ENCODE measurements around the gene MRPL55.

MRPL55 gene

DNA sequence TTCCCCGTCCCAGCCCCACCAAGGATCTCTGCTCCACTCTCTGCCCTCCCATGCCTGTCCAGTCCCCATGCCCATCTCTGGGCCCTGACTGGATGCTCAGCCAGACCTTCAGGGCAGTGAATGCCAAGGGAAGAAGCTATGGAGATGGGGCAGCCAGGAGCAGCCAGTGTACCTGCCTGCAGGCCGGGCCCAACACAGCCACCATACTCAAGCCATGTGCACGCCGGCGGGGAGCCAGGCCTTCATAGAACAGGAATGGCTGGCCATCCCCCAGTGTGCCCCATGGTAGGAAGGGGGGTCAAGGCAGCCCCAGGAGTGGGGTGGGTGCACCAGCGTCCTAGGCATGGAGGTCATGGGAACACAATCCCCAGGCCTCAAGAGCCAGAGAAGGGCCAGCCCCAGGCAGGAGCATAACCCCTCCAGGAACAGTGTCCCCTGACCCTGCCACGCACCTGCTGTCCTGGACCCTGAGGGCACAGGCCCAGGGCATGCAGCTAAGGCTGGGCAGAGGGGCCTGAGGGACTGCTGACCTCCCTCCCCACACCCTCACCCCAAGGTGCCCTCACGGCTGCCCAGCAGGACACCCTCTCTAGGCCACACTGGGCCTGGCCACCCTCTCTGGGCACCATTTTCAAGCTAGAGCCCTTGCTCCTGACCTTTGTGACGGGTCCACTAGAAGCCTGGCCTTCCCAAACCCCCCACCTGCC lies 46.9 kb downstream of the MRPL55 start:
- no CpG with 5 or more reads among the region's 9 CpGs for WGBS (ENCODE audit: extremely low coverage, insufficient coverage, low lambda C conversion rate)
- H2BK120ac ChIP-seq (ENCODE audit: low read depth, low read length), result no peak overlapping the region
- no peak overlapping the region for H3K4me2 ChIP-seq (ENCODE audit: low read length)
- H4K5ac ChIP-seq (ENCODE audit: low read length), result no peak overlapping the region
- H3K23ac ChIP-seq (ENCODE audit: low read length), result no peak overlapping the region
- H3K4ac ChIP-seq (ENCODE audit: low read depth, low read length), result no peak overlapping the region
- no peak for DNase-seq
- H3K79me2 ChIP-seq (ENCODE audit: control insufficient read depth, insufficient read depth, low read length), result no peaks in the 10 kb centered on the region
- H2BK5ac ChIP-seq (ENCODE audit: low read length), result no peak overlapping the region
- H3K18ac ChIP-seq (ENCODE audit: low read length), result no peak overlapping the region
- no peak overlapping the region for H3K56ac ChIP-seq (ENCODE audit: low read length)
- H4K8ac ChIP-seq (ENCODE audit: low read depth, low read length), result no peak overlapping the region
- no peaks in the 10 kb centered on the region for H3K79me1 ChIP-seq (ENCODE audit: low read length)
- H3K27ac ChIP-seq (ENCODE audit: low read depth, low read length), result no peak overlapping the region
- H3K27me3 ChIP-seq (ENCODE audit: insufficient read depth, low read length, poor library complexity), result no peaks in the 10 kb centered on the region
- peaks cover 6% of the 10 kb centered on the region for H3K4me1 ChIP-seq (ENCODE audit: control insufficient read depth, low read depth, low read length)
- H2AK5ac ChIP-seq (ENCODE audit: low read length), result no peak overlapping the region
- H3K36me3 ChIP-seq (ENCODE audit: control insufficient read depth, insufficient read depth, low read length), result no peaks in the 10 kb centered on the region
- no peak overlapping the region for H3K4me3 ChIP-seq (ENCODE audit: low read length)
- H3K9ac ChIP-seq (ENCODE audit: low read length), result no peak overlapping the region
- no peak overlapping the region for H2BK15ac ChIP-seq (replicated peaks; ENCODE audit: low read depth)

DNA sequence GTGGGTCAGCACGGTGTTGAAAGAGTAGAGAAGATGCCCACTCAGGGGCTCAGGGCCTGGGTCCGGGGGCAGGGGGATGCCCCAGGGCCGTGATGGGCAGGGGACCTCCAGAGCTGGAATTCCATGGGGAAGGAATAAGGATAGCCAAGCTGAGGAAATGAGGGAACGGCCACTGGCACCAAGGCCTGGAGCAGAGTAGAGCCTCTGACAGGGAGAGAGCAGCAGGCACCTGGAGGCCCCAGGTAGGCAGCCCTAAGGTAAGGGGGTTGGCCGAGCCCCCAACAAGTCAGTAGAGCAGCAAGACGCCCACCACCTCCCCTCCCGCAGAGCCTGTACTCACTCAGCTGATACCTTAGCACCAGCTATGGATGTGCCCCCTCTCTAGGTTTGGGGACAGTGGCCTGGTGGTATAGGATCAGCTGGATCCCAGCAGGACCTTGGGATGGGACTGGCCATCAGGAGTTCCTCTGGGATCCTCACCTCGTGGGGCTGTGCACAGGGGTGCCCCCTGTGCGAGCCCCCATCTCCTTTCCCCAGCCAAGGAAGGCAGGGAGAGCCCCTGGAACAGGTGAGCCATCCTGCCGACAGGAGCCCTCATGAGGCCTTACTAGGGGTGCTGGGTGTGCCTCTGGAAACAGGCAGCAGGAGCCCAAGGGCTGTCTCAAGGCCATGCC lies 47.6 kb downstream of the MRPL55 start:
- Histone ChIP-seq H3K4me1 (ENCODE audit: control insufficient read depth, low read depth, low read length) (peaks cover 6% of the 10 kb centered on the region), H2BK15ac (replicated peaks; ENCODE audit: low read depth) (no peak overlapping the region), H3K79me1 (ENCODE audit: low read length) (no peaks in the 10 kb centered on the region), H3K9ac (ENCODE audit: low read length) (no peak overlapping the region), H2BK5ac (ENCODE audit: low read length) (no peak overlapping the region), H3K4me2 (ENCODE audit: low read length) (no peak overlapping the region), H3K4me3 (ENCODE audit: low read length) (no peak overlapping the region), H3K4ac (ENCODE audit: low read depth, low read length) (no peak overlapping the region), H3K23ac (ENCODE audit: low read length) (no peak overlapping the region), H4K5ac (ENCODE audit: low read length) (no peak overlapping the region), H3K36me3 (ENCODE audit: control insufficient read depth, insufficient read depth, low read length) (no peaks in the 10 kb centered on the region), H3K27ac (ENCODE audit: low read depth, low read length) (no peak overlapping the region), H2BK120ac (ENCODE audit: low read depth, low read length) (no peak overlapping the region), H3K18ac (ENCODE audit: low read length) (no peak overlapping the region), H2AK5ac (ENCODE audit: low read length) (no peak overlapping the region), H3K27me3 (ENCODE audit: insufficient read depth, low read length, poor library complexity) (no peaks in the 10 kb centered on the region), H3K56ac (ENCODE audit: low read length) (no peak overlapping the region), H4K8ac (ENCODE audit: low read depth, low read length) (no peak overlapping the region), H3K79me2 (ENCODE audit: control insufficient read depth, insufficient read depth, low read length) (no peaks in the 10 kb centered on the region)
- WGBS (ENCODE audit: extremely low coverage, insufficient coverage, low lambda C conversion rate), result no CpG with 5 or more reads among the region's 10 CpGs
- DNase-seq, result no peak

DNA sequence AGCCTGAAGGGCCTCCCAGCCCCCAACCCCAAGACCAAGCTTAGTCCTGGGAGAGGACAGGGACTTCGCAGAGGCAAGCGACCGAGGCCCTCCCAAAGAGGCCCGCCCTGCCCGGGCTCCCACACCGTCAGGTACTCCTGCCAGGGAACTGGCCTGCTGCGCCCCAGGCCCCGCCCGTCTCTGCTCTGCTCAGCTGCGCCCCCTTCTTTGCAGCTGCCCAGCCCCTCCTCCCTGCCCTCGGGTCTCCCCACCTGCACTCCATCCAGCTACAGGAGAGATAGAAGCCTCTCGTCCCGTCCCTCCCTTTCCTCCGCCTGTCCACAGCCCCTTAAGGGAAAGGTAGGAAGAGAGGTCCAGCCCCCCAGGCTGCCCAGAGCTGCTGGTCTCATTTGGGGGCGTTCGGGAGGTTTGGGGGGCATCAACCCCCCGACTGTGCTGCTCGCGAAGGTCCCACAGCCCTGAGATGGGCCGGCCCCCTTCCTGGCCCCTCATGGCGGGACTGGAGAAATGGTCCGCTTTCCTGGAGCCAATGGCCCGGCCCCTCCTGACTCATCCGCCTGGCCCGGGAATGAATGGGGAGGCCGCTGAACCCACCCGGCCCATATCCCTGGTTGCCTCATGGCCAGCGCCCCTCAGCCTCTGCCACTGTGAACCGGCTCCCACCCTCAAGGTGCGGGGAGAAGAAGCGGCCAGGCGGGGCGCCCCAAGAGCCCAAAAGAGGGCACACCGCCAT lies 48.5 kb downstream of the MRPL55 start:
- H3K79me1 ChIP-seq (ENCODE audit: low read length), result no peaks in the 10 kb centered on the region
- no peak overlapping the region for H3K18ac ChIP-seq (ENCODE audit: low read length)
- H3K56ac ChIP-seq (ENCODE audit: low read length), result peak overlapping the region; percentile 85
- no peak overlapping the region for H4K8ac ChIP-seq (ENCODE audit: low read depth, low read length)
- H3K9ac ChIP-seq (ENCODE audit: low read length), result peak overlapping the region; percentile 74
- H3K79me2 ChIP-seq (ENCODE audit: control insufficient read depth, insufficient read depth, low read length), result no peaks in the 10 kb centered on the region
- H3K4ac ChIP-seq (ENCODE audit: low read depth, low read length), result peak overlapping the region; percentile 49
- DNase-seq, result peak; percentile 50
- H3K27ac ChIP-seq (ENCODE audit: low read depth, low read length), result no peak overlapping the region
- H2BK5ac ChIP-seq (ENCODE audit: low read length), result no peak overlapping the region
- no CpG with 5 or more reads among the region's 34 CpGs for WGBS (ENCODE audit: extremely low coverage, insufficient coverage, low lambda C conversion rate)
- H3K23ac ChIP-seq (ENCODE audit: low read length), result peak overlapping the region; percentile 45
- peaks cover 3% of the 10 kb centered on the region for H3K27me3 ChIP-seq (ENCODE audit: insufficient read depth, low read length, poor library complexity)
- H3K36me3 ChIP-seq (ENCODE audit: control insufficient read depth, insufficient read depth, low read length), result no peaks in the 10 kb centered on the region
- no peak overlapping the region for H2BK15ac ChIP-seq (replicated peaks; ENCODE audit: low read depth)
- no peak overlapping the region for H4K5ac ChIP-seq (ENCODE audit: low read length)
- peak overlapping the region; percentile 87 for H3K4me2 ChIP-seq (ENCODE audit: low read length)
- peaks cover 6% of the 10 kb centered on the region for H3K4me1 ChIP-seq (ENCODE audit: control insufficient read depth, low read depth, low read length)
- no peak overlapping the region for H2AK5ac ChIP-seq (ENCODE audit: low read length)
- H2BK120ac ChIP-seq (ENCODE audit: low read depth, low read length), result no peak overlapping the region
- peak overlapping the region; percentile 38 for H3K4me3 ChIP-seq (ENCODE audit: low read length)

DNA sequence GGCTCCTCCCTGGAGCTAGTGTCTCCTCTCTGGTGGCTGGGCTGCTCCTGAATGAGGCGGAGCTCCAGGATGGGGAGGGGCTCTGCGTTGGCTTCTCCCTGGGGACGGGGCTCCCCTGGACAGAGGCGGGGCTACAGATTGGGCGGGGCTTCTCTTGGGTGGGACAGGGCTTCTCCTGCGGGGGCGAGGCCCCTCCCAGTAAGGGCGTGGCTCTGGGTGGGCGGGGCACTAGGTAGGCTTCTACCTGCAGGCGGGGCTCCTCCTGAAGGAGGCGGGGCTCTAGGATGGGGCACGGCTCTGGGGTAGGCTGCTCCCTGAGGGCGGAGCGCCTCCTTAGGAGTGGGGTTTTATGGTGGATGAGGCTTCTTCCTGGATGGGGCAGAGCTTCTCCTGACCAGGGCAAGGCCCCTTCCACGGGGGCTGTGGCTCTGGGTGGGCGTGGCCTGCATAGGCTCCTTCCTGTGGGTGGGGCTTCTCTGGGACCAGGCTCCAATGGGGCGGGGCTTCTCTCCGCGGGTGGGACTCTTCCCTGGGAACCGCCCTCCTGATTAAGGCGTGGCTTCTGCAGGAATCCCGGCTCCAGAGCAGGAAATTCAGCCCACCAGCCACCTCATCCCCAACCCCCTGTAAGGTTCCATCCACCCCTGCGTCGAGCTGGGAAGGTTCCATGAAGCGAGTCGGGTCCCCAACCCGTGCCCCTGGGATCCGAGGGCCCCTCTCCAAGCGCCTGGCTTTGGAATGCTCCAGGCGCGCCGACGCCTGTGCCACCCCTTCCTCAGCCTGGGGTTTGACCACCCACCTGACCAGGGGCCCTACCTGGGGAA lies 49.3 kb downstream of the MRPL55 start:
- peak overlapping the region; percentile 85 for H3K56ac ChIP-seq (ENCODE audit: low read length)
- no peaks in the 10 kb centered on the region for H3K79me2 ChIP-seq (ENCODE audit: control insufficient read depth, insufficient read depth, low read length)
- no peak overlapping the region for H3K18ac ChIP-seq (ENCODE audit: low read length)
- peak overlapping the region; percentile 87 for H3K4me2 ChIP-seq (ENCODE audit: low read length)
- peaks cover 3% of the 10 kb centered on the region for H3K27me3 ChIP-seq (ENCODE audit: insufficient read depth, low read length, poor library complexity)
- no peak overlapping the region for H2BK120ac ChIP-seq (ENCODE audit: low read depth, low read length)
- peak overlapping the region; percentile 45 for H3K23ac ChIP-seq (ENCODE audit: low read length)
- peaks cover 4% of the 10 kb centered on the region for H3K4me1 ChIP-seq (ENCODE audit: control insufficient read depth, low read depth, low read length)
- H2AK5ac ChIP-seq (ENCODE audit: low read length), result no peak overlapping the region
- no peak overlapping the region for H2BK15ac ChIP-seq (replicated peaks; ENCODE audit: low read depth)
- H4K5ac ChIP-seq (ENCODE audit: low read length), result no peak overlapping the region
- H3K9ac ChIP-seq (ENCODE audit: low read length), result peak overlapping the region; percentile 74
- peak overlapping the region; percentile 49 for H3K4ac ChIP-seq (ENCODE audit: low read depth, low read length)
- no peaks in the 10 kb centered on the region for H3K36me3 ChIP-seq (ENCODE audit: control insufficient read depth, insufficient read depth, low read length)
- DNase-seq, result peak; percentile 94
- H3K27ac ChIP-seq (ENCODE audit: low read depth, low read length), result no peak overlapping the region
- H2BK5ac ChIP-seq (ENCODE audit: low read length), result no peak overlapping the region
- H3K79me1 ChIP-seq (ENCODE audit: low read length), result no peaks in the 10 kb centered on the region
- peak overlapping the region; percentile 38 for H3K4me3 ChIP-seq (ENCODE audit: low read length)
- H4K8ac ChIP-seq (ENCODE audit: low read depth, low read length), result no peak overlapping the region
- no CpG with 5 or more reads among the region's 33 CpGs for WGBS (ENCODE audit: extremely low coverage, insufficient coverage, low lambda C conversion rate)

DNA sequence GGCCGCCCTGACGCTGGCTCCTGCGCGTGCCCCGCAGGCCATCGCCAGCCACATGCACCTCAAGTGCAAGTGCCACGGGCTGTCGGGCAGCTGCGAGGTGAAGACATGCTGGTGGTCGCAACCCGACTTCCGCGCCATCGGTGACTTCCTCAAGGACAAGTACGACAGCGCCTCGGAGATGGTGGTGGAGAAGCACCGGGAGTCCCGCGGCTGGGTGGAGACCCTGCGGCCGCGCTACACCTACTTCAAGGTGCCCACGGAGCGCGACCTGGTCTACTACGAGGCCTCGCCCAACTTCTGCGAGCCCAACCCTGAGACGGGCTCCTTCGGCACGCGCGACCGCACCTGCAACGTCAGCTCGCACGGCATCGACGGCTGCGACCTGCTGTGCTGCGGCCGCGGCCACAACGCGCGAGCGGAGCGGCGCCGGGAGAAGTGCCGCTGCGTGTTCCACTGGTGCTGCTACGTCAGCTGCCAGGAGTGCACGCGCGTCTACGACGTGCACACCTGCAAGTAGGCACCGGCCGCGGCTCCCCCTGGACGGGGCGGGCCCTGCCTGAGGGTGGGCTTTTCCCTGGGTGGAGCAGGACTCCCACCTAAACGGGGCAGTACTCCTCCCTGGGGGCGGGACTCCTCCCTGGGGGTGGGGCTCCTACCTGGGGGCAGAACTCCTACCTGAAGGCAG lies 50.0 kb downstream of the MRPL55 start:
- WGBS (ENCODE audit: extremely low coverage, insufficient coverage, low lambda C conversion rate), result no CpG with 5 or more reads among the region's 66 CpGs
- Histone ChIP-seq H3K36me3 (ENCODE audit: control insufficient read depth, insufficient read depth, low read length) (no peaks in the 10 kb centered on the region), H3K18ac (ENCODE audit: low read length) (no peak overlapping the region), H4K8ac (ENCODE audit: low read depth, low read length) (no peak overlapping the region), H3K27me3 (ENCODE audit: insufficient read depth, low read length, poor library complexity) (peaks cover 3% of the 10 kb centered on the region), H3K23ac (ENCODE audit: low read length) (no peak overlapping the region), H2BK120ac (ENCODE audit: low read depth, low read length) (no peak overlapping the region), H3K4me2 (ENCODE audit: low read length) (peak overlapping the region; percentile 27), H2BK5ac (ENCODE audit: low read length) (no peak overlapping the region), H2BK15ac (replicated peaks; ENCODE audit: low read depth) (no peak overlapping the region), H4K5ac (ENCODE audit: low read length) (no peak overlapping the region), H3K79me2 (ENCODE audit: control insufficient read depth, insufficient read depth, low read length) (no peaks in the 10 kb centered on the region), H3K4ac (ENCODE audit: low read depth, low read length) (no peak overlapping the region), H3K79me1 (ENCODE audit: low read length) (no peaks in the 10 kb centered on the region), H2AK5ac (ENCODE audit: low read length) (no peak overlapping the region), H3K4me3 (ENCODE audit: low read length) (no peak overlapping the region), H3K9ac (ENCODE audit: low read length) (no peak overlapping the region), H3K27ac (ENCODE audit: low read depth, low read length) (no peak overlapping the region), H3K56ac (ENCODE audit: low read length) (no peak overlapping the region), H3K4me1 (ENCODE audit: control insufficient read depth, low read depth, low read length) (peaks cover 3% of the 10 kb centered on the region)
- DNase-seq, result no peak

Measured in mesendoderm (in vitro differentiated cells).